ENCODE measurements around the gene GRIFIN. TPM values are rescaled to one million over a fixed set of nuclear protein-coding genes. Genes with fewer than 3 reads are reported as not detected.

Gene GRIFIN
- total RNA-seq, 4 donors from 2014 or later = not detected

DNA sequence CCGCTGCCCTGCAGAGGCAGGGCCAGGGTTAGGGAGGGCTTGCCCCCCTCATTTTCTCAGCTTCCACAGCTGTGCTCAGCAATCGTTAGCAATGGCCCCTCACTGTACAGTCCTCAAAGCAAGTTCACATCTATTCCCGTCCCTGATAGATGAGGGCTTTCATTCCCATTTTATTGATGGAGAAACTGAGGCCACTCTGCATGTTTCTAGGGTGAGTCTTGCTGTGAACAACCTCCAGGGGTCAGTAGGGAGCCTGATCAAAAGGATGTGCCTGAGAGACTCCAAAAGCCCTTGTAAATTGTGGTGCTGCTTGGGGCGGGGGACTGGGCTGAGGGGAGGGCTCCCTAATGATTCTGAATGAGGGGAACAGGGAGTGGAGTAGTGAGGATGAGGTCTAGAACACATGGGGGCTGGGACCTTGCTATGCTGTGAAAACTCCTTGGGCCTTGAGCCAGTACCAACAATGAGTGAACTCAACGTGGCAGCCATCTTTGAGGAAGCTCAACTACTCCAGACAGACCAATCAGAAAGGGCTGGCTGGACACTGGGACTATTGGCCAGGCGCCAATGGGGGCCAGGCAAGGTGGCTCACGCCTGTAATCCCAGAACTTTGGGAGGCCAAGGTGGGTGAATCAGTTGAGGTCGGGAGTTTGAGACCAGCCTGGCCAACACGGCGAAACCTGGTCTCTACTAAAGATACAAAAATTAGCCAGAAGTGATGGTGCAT, 6.7 kb upstream of the GRIFIN start:
- Histone ChIP-seq H3K4me3 (no peak overlapping the region), H3K36me3 (no peaks in the 10 kb centered on the region), H3K4me1 (peaks cover 7 to 23% (median 18%) of the 10 kb centered on the region in 3 donors), H3K9me3 (peaks cover 0 to 14% (median 9%) of the 10 kb centered on the region in 3 donors), H3K27me3 (peaks cover 0 to 80% (median 0%) of the 10 kb centered on the region in 4 donors), H3K27ac (no peak overlapping the region)
- WGBS, 2 donors = 84 to 93% methylated on average over 5 to 10 of the region's 10 CpGs
- intact Hi-C loops (cut with DNase I) = no loop called here
- TF ChIP-seq, protein P1, sequence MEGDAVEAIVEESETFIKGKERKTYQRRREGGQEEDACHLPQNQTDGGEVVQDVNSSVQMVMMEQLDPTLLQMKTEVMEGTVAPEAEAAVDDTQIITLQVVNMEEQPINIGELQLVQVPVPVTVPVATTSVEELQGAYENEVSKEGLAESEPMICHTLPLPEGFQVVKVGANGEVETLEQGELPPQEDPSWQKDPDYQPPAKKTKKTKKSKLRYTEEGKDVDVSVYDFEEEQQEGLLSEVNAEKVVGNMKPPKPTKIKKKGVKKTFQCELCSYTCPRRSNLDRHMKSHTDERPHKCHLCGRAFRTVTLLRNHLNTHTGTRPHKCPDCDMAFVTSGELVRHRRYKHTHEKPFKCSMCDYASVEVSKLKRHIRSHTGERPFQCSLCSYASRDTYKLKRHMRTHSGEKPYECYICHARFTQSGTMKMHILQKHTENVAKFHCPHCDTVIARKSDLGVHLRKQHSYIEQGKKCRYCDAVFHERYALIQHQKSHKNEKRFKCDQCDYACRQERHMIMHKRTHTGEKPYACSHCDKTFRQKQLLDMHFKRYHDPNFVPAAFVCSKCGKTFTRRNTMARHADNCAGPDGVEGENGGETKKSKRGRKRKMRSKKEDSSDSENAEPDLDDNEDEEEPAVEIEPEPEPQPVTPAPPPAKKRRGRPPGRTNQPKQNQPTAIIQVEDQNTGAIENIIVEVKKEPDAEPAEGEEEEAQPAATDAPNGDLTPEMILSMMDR (IDR thresholded peaks at IDR 0.05) = no peak
- TF ChIP-seq POLR2A (IDR thresholded peaks at IDR 0.05) = no peak
- DNase-seq = no peak

DNA sequence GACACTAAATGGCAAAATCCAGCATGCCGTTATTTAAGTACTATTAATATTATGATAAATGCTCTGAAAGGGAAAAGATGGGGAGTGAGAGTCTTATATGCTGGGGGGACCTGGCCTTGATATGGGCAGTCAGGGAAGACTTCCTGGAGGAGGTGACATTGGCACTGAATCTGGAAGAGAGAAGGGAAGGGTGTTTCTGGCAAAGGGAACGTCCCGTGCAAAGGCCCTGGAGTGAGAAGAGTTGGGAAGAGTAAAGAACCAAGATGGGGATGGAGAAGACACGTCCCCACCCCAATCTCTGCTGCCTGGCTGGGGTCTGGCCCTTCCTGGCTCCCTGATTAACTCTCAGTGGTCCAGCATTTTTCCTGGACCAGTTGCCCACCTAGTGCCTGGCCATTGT, 5.0 kb upstream of the GRIFIN start:
- Histone ChIP-seq H3K27me3 (peaks cover 0 to 86% (median 1%) of the 10 kb centered on the region in 4 donors), H3K27ac (no peak overlapping the region), H3K4me1 (peaks cover 11 to 24% (median 20%) of the 10 kb centered on the region in 3 donors), H3K36me3 (no peaks in the 10 kb centered on the region), H3K9me3 (peaks cover 0 to 14% (median 9%) of the 10 kb centered on the region in 3 donors), H3K4me3 (no peak overlapping the region)
- no peak for TF ChIP-seq POLR2A (IDR thresholded peaks at IDR 0.05)
- TF ChIP-seq, protein P1 (IDR thresholded peaks at IDR 0.05) = no peak
- 69 to 79% methylated on average over 3 to 4 of the region's 4 CpGs for WGBS, 2 donors
- intact Hi-C loops (cut with DNase I) = no loop called here
- DNase-seq = no peak

DNA sequence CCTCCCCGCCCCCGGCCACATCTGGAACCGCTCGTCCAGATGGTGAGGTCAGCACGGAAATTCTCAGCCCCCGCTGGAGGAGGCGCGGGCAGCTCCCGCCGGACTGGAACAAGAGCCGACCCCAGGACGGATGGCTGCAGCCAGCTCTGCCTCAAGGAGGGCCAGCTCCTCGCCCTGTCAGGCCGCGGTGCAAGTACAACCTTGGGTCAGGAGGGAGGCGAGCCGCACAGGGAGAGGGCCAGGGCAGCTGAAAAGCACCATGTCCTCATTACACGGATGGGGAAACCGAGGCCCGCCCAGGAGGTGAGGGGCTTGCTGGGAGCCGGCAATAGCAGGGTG, 3.8 kb upstream of the GRIFIN start:
- intact Hi-C loops (cut with DNase I) = no loop called here
- Histone ChIP-seq H3K4me1 (peaks cover 11 to 24% (median 20%) of the 10 kb centered on the region in 3 donors), H3K9me3 (peaks cover 0 to 14% (median 9%) of the 10 kb centered on the region in 3 donors), H3K36me3 (no peaks in the 10 kb centered on the region), H3K27me3 (peaks cover 0 to 89% (median 1%) of the 10 kb centered on the region in 4 donors), H3K27ac (no peak overlapping the region), H3K4me3 (no peak overlapping the region)
- no peak for TF ChIP-seq POLR2A (IDR thresholded peaks at IDR 0.05)
- TF ChIP-seq, protein P1 (IDR thresholded peaks at IDR 0.05) = no peak
- DNase-seq = no peak
- WGBS, 2 donors = 64 to 100% methylated on average over 2 to 4 of the region's 21 CpGs

- Histone ChIP-seq H3K9me3 (peaks cover 0 to 14% (median 9%) of the 10 kb centered on the region in 3 donors), H3K4me3 (no peak overlapping the region), H3K4me1 (peaks cover 11 to 24% (median 20%) of the 10 kb centered on the region in 3 donors), H3K27me3 (peaks cover 0 to 88% (median 1%) of the 10 kb centered on the region in 4 donors), H3K27ac (no peak overlapping the region), H3K36me3 (no peaks in the 10 kb centered on the region)
- TF ChIP-seq POLR2A (IDR thresholded peaks at IDR 0.05) = no peak
- TF ChIP-seq, protein P1 (IDR thresholded peaks at IDR 0.05) = no peak
- WGBS, 2 donors = 68 to 83% methylated on average over 4 to 6 of the region's 16 CpGs
- intact Hi-C loops (cut with DNase I) = no loop called here
- DNase-seq = no peak
Measured at GRCh38 chr7:2479276-2480069, 3.3 kb upstream of the GRIFIN start.

- intact Hi-C loops (cut with DNase I) = no loop called here
- H3K36me3 ChIP-seq = no peaks in the 10 kb centered on the region
- H3K9me3 ChIP-seq = peaks cover 0 to 14% (median 9%) of the 10 kb centered on the region in 3 donors
- peaks cover 0 to 89% (median 1%) of the 10 kb centered on the region in 4 donors for H3K27me3 ChIP-seq
- no peak for DNase-seq
- peak overlapping the region in 1 of 4 donors; percentile 5 for H3K4me3 ChIP-seq
- WGBS, 2 donors = 60 to 67% methylated on average over 1 of the region's 19 CpGs
- H3K27ac ChIP-seq = no peak overlapping the region
- TF ChIP-seq POLR2A (IDR thresholded peaks at IDR 0.05) = no peak
- TF ChIP-seq, protein P1 (IDR thresholded peaks at IDR 0.05) = peak in 1 of 6 experiments; percentile 8
- peaks cover 11 to 24% (median 20%) of the 10 kb centered on the region in 3 donors for H3K4me1 ChIP-seq
Measured at GRCh38 chr7:2478800-2479199, 2.6 kb upstream of the GRIFIN start.
